Loucy (cell line): ENCODE data around the gene HS6ST3.

ENCODE experiments used
- H2AFZ ChIP-seq: fragments of 200-600 bp; sonication (generic); 2 replicates; pipeline ENCODE4 v1.6.0; 2016; ENCODE audit warnings: antibody characterized with exemption, mild to moderate bottlenecking, low read length, moderate library complexity
- H3F3A ChIP-seq: fragments of 200-600 bp; 2 replicates; pipeline ENCODE4 v1.6.0; 2016; ENCODE audit warnings: antibody characterized with exemption, low read depth, mild to moderate bottlenecking
- H3K27me3 ChIP-seq: fragments of 200-600 bp; sonication (generic); 2 replicates; pipeline ENCODE4 v1.6.1; 2014; ENCODE audit warnings: low read length, mild to moderate bottlenecking; ENCODE audit not compliant: insufficient read depth, poor library complexity, severe bottlenecking
- H3K36me3 ChIP-seq: fragments of 200-600 bp; sonication (generic); 2 replicates; pipeline ENCODE4 v1.6.1; 2016; ENCODE audit warnings: low read length; ENCODE audit not compliant: insufficient read depth
- H3K4me1 ChIP-seq: fragments of 200-600 bp; sonication (generic); 2 replicates; pipeline ENCODE4 v1.5.1; 2014; ENCODE audit warnings: low read length, mild to moderate bottlenecking; ENCODE audit not compliant: insufficient read depth, poor library complexity, severe bottlenecking
- H3K4me2 ChIP-seq: fragments of 200-600 bp; sonication (generic); 2 replicates; pipeline ENCODE4 v1.6.0; 2014; ENCODE audit warnings: antibody characterized with exemption, low read length, low read depth, mild to moderate bottlenecking; ENCODE audit not compliant: poor library complexity, severe bottlenecking
- H3K4me3 ChIP-seq: fragments of 200-600 bp; sonication (generic); 2 replicates; pipeline ENCODE4 v1.5.1; 2014; ENCODE audit warnings: low read length, mild to moderate bottlenecking, mixed read lengths; ENCODE audit not compliant: poor library complexity, severe bottlenecking
- H3K79me2 ChIP-seq: fragments of 200-600 bp; sonication (generic); 2 replicates; pipeline ENCODE4 v1.6.1; 2014; ENCODE audit warnings: low read length; ENCODE audit not compliant: insufficient read depth
- H3K9ac ChIP-seq: fragments of 200-600 bp; sonication (generic); 2 replicates; pipeline ENCODE4 v1.6.0; 2014; ENCODE audit warnings: mild to moderate bottlenecking, low read depth, low read length, moderate library complexity; ENCODE audit not compliant: poor library complexity, severe bottlenecking
- H3K9me2 ChIP-seq: fragments of 200-600 bp; sonication (generic); replicated peaks from 2 replicates; pipeline ENCODE4 v1.6.1; 2016; ENCODE audit warnings: low read depth, low read length, mixed read lengths
- H3K9me3 ChIP-seq: fragments of 200-600 bp; sonication (generic); 2 replicates; pipeline ENCODE4 v1.6.1; 2014; ENCODE audit warnings: mild to moderate bottlenecking, antibody characterized with exemption, low read length, low read depth; ENCODE audit not compliant: insufficient read depth
- H4K20me1 ChIP-seq: fragments of 200-600 bp; sonication (generic); 2 replicates; pipeline ENCODE4 v1.6.0; 2014; ENCODE audit warnings: antibody characterized with exemption, low read length, mild to moderate bottlenecking; ENCODE audit not compliant: insufficient read depth, poor library complexity, severe bottlenecking
- EZH2phosphoT487 ChIP-seq: fragments of 200-600 bp; IDR thresholded peaks from 2 replicates; pipeline ENCODE4 v1.6.1; 2018; ENCODE audit warnings: antibody characterized with exemption, mild to moderate bottlenecking, moderate library complexity, borderline replicate concordance
- TF ChIP-seq, protein P1 (sequence below): fragments of 200-600 bp; sonication (generic); conservative IDR thresholded peaks from 2 replicates; pipeline ENCODE4 v1.5.1; 2014; ENCODE audit warnings: mild to moderate bottlenecking, antibody characterized with exemption, low read length

Gene HS6ST3

DNA sequence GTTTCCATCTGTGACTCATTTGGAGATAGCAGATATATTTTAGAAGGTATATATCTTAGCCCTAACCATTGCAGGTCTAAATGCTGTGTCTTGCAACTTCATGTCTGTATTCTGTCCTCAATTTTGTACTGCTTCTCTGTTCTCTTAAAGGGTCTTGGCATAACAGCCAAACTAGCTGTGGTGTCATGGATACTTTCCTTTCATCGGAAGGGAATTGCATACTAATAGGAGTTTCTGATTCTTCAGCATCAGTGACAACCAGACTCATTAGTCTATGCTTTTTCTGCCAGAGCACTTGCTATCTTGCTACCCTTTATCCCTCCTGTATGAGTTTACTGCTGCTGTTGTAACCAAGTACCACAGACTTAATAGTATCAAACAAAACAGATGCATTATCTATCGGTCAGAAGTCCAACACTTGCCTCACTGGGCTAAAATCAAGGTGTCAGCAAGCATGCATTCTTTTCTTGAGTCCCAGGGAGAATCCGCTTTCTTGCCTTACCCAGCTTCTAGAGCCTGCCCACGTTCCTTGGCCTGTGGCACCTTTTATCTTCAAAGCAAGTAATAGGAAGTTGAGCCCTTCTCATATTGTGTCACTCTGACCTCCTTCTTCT is 253.1 kb downstream of the HS6ST3 start:
- Histone ChIP-seq H3K4me2 (no peak overlapping the region), H3K9ac (no peak overlapping the region), H2AFZ (no peak overlapping the region), H3K79me2 (no peaks in the 10 kb centered on the region), H3K27me3 (no peaks in the 10 kb centered on the region), H3K4me1 (no peaks in the 10 kb centered on the region), H3K9me3 (no peaks in the 10 kb centered on the region; the same call in 1 of the 2 replicates), H3F3A (no peaks in the 10 kb centered on the region), H3K4me3 (no peak overlapping the region), H3K36me3 (no peaks in the 10 kb centered on the region), H4K20me1 (no peaks in the 10 kb centered on the region), H3K9me2 (no peaks in the 10 kb centered on the region)
- TF ChIP-seq, protein P1, sequence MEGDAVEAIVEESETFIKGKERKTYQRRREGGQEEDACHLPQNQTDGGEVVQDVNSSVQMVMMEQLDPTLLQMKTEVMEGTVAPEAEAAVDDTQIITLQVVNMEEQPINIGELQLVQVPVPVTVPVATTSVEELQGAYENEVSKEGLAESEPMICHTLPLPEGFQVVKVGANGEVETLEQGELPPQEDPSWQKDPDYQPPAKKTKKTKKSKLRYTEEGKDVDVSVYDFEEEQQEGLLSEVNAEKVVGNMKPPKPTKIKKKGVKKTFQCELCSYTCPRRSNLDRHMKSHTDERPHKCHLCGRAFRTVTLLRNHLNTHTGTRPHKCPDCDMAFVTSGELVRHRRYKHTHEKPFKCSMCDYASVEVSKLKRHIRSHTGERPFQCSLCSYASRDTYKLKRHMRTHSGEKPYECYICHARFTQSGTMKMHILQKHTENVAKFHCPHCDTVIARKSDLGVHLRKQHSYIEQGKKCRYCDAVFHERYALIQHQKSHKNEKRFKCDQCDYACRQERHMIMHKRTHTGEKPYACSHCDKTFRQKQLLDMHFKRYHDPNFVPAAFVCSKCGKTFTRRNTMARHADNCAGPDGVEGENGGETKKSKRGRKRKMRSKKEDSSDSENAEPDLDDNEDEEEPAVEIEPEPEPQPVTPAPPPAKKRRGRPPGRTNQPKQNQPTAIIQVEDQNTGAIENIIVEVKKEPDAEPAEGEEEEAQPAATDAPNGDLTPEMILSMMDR = no peak
- no peak for TF ChIP-seq EZH2phosphoT487

GRCh38 chr13:96346921-96347320 is 257.0 kb downstream of the HS6ST3 start:
- Histone ChIP-seq H2AFZ (no peak overlapping the region), H3K79me2 (no peaks in the 10 kb centered on the region), H3K9ac (no peak overlapping the region), H4K20me1 (no peaks in the 10 kb centered on the region), H3K4me3 (no peak overlapping the region), H3K4me1 (no peaks in the 10 kb centered on the region), H3K9me3 (no peaks in the 10 kb centered on the region; the same call in 1 of the 2 replicates), H3K9me2 (no peaks in the 10 kb centered on the region), H3K4me2 (no peak overlapping the region), H3K27me3 (no peaks in the 10 kb centered on the region), H3K36me3 (no peaks in the 10 kb centered on the region), H3F3A (no peaks in the 10 kb centered on the region)
- TF ChIP-seq EZH2phosphoT487 = no peak
- TF ChIP-seq, protein P1 = no peak

DNA sequence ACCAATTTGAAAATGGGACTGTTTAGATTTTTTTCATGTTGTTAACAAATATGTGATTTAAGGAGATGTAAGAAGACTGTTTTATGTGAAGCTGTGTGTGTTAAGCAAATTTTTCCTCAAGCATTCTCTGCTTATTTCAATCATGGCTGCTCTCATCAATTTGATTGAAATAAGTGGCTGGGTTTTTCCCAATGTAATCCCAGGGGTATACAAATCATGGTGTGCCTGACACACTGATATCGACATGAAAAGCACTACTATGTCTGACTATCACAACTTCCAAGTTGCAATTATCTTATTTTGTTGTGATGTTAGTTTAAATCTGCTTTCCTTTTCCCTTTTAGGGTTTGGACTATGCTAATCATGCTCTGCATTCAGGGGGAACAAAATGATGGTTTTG is 283.7 kb downstream of the HS6ST3 start:
- H3K27me3 ChIP-seq = no peaks in the 10 kb centered on the region
- no peaks in the 10 kb centered on the region for H3K4me1 ChIP-seq
- no peaks in the 10 kb centered on the region for H3K9me2 ChIP-seq
- no peaks in the 10 kb centered on the region for H3K36me3 ChIP-seq
- no peaks in the 10 kb centered on the region for H4K20me1 ChIP-seq
- H2AFZ ChIP-seq = no peak overlapping the region
- TF ChIP-seq, protein P1 = no peak
- no peak for TF ChIP-seq EZH2phosphoT487
- H3F3A ChIP-seq = no peaks in the 10 kb centered on the region
- H3K79me2 ChIP-seq = no peaks in the 10 kb centered on the region
- no peak overlapping the region for H3K4me3 ChIP-seq
- no peaks in the 10 kb centered on the region for H3K9me3 ChIP-seq
- no peak overlapping the region for H3K9ac ChIP-seq
- no peak overlapping the region for H3K4me2 ChIP-seq
